GM18868 (cell line): ENCODE results near the gene RBBP4.

Source experiments
- ATAC-seq: cut with Tn5 transposase; IDR thresholded peaks from one replicate; pipeline ENCODE4 v1.9.1; 2021; ENCODE audit warnings: mild to moderate bottlenecking, moderate library complexity; ENCODE audit not compliant: unreplicated experiment

The RBBP4 gene

DNA sequence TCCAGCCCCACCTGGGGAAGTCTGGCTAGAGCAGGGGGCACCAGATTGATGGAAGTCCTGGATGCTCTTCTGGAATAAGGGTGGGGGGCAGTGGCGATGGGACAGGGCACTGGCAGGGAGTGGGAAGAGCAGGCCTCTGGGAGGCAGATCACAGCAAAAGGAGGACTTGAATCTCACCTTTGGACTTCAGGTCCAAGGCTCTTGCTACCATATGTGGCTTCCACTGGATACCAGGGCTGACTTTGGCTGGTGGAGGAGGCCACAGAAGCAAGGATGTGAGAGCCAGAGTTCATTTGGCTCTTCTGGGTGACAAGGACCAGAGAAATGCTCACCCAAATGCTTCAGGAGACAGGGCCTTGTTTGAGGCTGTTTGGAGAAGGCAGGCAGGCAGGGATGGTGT is 67.5 kb downstream of the RBBP4 start:
- ATAC-seq: no peak

DNA sequence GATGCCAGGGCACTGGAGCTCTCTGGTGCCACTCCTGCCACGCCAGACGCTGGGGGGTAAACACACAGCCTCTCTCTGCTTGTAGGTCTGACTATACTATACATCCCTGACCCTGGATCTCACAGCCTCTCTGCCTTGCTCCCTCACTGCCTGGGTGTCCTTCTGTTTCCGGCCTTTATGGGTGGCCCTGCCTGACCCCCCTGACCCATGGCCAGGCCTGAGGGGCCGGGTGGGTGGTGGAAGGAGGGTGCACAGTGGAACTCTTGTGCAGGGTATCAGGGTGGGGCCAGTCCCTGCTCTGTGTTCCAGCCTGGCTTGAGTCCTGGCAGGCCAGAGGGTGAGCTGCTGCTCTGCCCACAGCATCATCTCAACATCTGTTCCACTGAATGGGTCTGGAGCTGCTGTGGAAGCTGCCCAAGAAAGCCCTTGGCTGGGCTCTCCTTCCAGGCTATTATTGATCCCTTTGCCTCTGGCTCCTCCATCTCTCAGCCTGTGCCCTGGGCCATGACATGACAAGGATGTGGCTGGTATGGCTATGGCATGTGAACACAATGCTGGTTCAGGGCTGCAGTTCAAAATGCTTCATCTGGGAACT is 68.8 kb downstream of the RBBP4 start:
- no peak for ATAC-seq

- no peak for ATAC-seq
These were observed 73.9 kb downstream of the RBBP4 start for GRCh38 chr1:32724678-32725614.

- no peak for ATAC-seq
These were observed 74.6 kb downstream of the RBBP4 start for GRCh38 chr1:32725615-32725982.

DNA sequence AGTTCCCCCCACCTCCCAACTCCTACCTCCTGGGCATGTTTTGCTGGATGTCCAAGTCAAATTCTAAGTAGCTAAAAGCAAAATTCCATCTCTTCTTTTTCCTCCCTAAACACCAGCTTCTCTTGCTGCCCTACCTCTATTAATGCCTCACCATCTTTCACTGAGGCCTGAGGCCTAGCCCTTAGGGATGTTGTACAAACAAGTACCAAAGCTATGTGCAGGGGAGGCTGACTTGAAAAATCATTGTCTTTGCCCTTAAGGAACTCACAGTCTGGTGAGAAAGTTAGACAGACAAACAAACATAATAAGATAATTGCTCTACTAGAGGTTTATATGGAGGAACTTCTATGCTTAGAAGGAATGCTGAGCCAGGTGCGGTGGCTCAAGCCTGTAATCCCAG is 76.9 kb downstream of the RBBP4 start:
- ATAC-seq: no peak

GRCh38 chr1:32728413-32729077 is 77.5 kb downstream of the RBBP4 start:
- ATAC-seq: no peak

- ATAC-seq: no peak
These were observed 78.4 kb downstream of the RBBP4 start for GRCh38 chr1:32729254-32730046.

GRCh38 chr1:32733582-32734321 is 82.7 kb downstream of the RBBP4 start:
- ATAC-seq: no peak
